Activated CD4-positive, alpha-beta T cell treated with anti-CD3 and anti-CD28 coated beads, Interleukin-2, Interleukin-6, amounts not matched to agents 100 ng/mL and 50 ng/mL, durations not matched to agents 16 hours and 8 hours (primary cell): ENCODE measurements around the gene GH2.
A peak's percentile ranks its signal among the peaks of the same experiment; 100 is the strongest.
"Not testable (repeated sequence)": the region's sequence is repeated elsewhere in the genome, so short reads cannot be mapped to it uniquely, and the experiment has no call there.

Experiments
- DNase-seq: peaks from one replicate; pipeline ENCODE4 v3.0.0-alpha.2; 2020

GH2 gene

GRCh38 chr17:63910096-63910495 is 28.4 kb upstream of the GH2 start:
- no peak for DNase-seq

GRCh38 chr17:63909586-63909985 is 27.8 kb upstream of the GH2 start:
- DNase-seq = not testable (repeated sequence)

GRCh38 chr17:63907161-63907778 is 25.5 kb upstream of the GH2 start:
- not testable (repeated sequence) for DNase-seq

- DNase-seq = not testable (repeated sequence)
Observed at GRCh38 chr17:63904796-63905195, 23.1 kb upstream of the GH2 start.

GRCh38 chr17:63903787-63904201 is 22.1 kb upstream of the GH2 start:
- DNase-seq = peak; percentile 55

GRCh38 chr17:63901971-63902370 is 20.2 kb upstream of the GH2 start:
- not testable (repeated sequence) for DNase-seq

GRCh38 chr17:63898899-63899798 is 17.4 kb upstream of the GH2 start:
- DNase-seq = peak; percentile 60

- DNase-seq = not testable (repeated sequence)
Observed at GRCh38 chr17:63896524-63897354, 15.0 kb upstream of the GH2 start, which contains the start of gene CSH1. TSS of gene CSH1 (minus strand) at chr17:63896574. CDS start at chr17:63896511, 63 bp downstream.

GRCh38 chr17:63894821-63895220 is 13.1 kb upstream of the GH2 start:
- not testable (repeated sequence) for DNase-seq

- not testable (repeated sequence) for DNase-seq
Observed at GRCh38 chr17:63894021-63894420, 12.3 kb upstream of the GH2 start.

- DNase-seq = not testable (repeated sequence)
Observed at GRCh38 chr17:63892316-63893037, 10.7 kb upstream of the GH2 start.

GRCh38 chr17:63889026-63889848 is 7.5 kb upstream of the GH2 start:
- DNase-seq = peak; percentile 48

- not testable (repeated sequence) for DNase-seq
Observed at GRCh38 chr17:63885119-63885518, 3.4 kb upstream of the GH2 start.

GRCh38 chr17:63882626-63883126 is 932 bp upstream of the GH2 start:
- not testable (repeated sequence) for DNase-seq

GRCh38 chr17:63881337-63881736 is 407 bp downstream of the GH2 start:
- DNase-seq = not testable (repeated sequence)

- DNase-seq = no peak
Observed at GRCh38 chr17:63880706-63881105, 1.0 kb downstream of the GH2 start.

GRCh38 chr17:63878413-63878812 is 3.3 kb downstream of the GH2 start:
- DNase-seq = not testable (repeated sequence)

GRCh38 chr17:63874693-63875092 is 7.1 kb downstream of the GH2 start:
- DNase-seq = not testable (repeated sequence)

- DNase-seq = not testable (repeated sequence)
Observed at GRCh38 chr17:63874061-63874626, 7.6 kb downstream of the GH2 start.

- not testable (repeated sequence) for DNase-seq
Observed at GRCh38 chr17:63873577-63873976, 8.2 kb downstream of the GH2 start, which contains the start of gene CSH2. TSS of gene CSH2 (minus strand) at chr17:63873677. CDS start at chr17:63873614, 63 bp downstream.
